ENCODE measurements around the gene PRKCH.
"Not testable (repeated sequence)": the region's sequence is repeated elsewhere in the genome, so short reads cannot be mapped to it uniquely, and the experiment has no call there.

The PRKCH gene

GRCh38 chr14:61527325-61528100 lies 206.1 kb downstream of the PRKCH start:
- H3K4me3 ChIP-seq (ENCODE audit: low read length): no peak overlapping the region
- DNase-seq (ENCODE audit: low read depth, low spot score): no peak

- no peak for DNase-seq (ENCODE audit: low read depth, low spot score)
- no peak overlapping the region for H3K4me3 ChIP-seq (ENCODE audit: low read length)
Observed at GRCh38 chr14:61528591-61529021, 207.2 kb downstream of the PRKCH start.

GRCh38 chr14:61529360-61529759 lies 208.0 kb downstream of the PRKCH start:
- H3K4me3 ChIP-seq (ENCODE audit: low read length); DNase-seq (ENCODE audit: low read depth, low spot score): not testable (repeated sequence)

- DNase-seq (ENCODE audit: low read depth, low spot score): no peak
- H3K4me3 ChIP-seq (ENCODE audit: low read length): no peak overlapping the region
Observed at GRCh38 chr14:61530296-61530695, 208.9 kb downstream of the PRKCH start.

GRCh38 chr14:61530896-61531295 lies 209.5 kb downstream of the PRKCH start:
- DNase-seq (ENCODE audit: low read depth, low spot score): no peak
- no peak overlapping the region for H3K4me3 ChIP-seq (ENCODE audit: low read length)

- no peak overlapping the region for H3K4me3 ChIP-seq (ENCODE audit: low read length)
- DNase-seq (ENCODE audit: low read depth, low spot score): no peak
Observed at GRCh38 chr14:61531465-61532122, 210.2 kb downstream of the PRKCH start.

- no peak for DNase-seq (ENCODE audit: low read depth, low spot score)
- H3K4me3 ChIP-seq (ENCODE audit: low read length): no peak overlapping the region
Observed at GRCh38 chr14:61532123-61532505, 210.7 kb downstream of the PRKCH start.

- H3K4me3 ChIP-seq (ENCODE audit: low read length): no peak overlapping the region
- no peak for DNase-seq (ENCODE audit: low read depth, low spot score)
Observed at GRCh38 chr14:61532763-61533162, 211.4 kb downstream of the PRKCH start.

- DNase-seq (ENCODE audit: low read depth, low spot score): no peak
Observed at GRCh38 chr14:61533513-61534255, 212.3 kb downstream of the PRKCH start.

GRCh38 chr14:61535032-61535431 lies 213.7 kb downstream of the PRKCH start:
- no peak overlapping the region for H3K4me3 ChIP-seq (ENCODE audit: low read length)
- DNase-seq (ENCODE audit: low read depth, low spot score): no peak

More at GRCh38 chr14:61533513-61534255, 212.3 kb downstream of the PRKCH start:
- no peak overlapping the region for H3K4me3 ChIP-seq (ENCODE audit: low read length)

- DNase-seq (ENCODE audit: low read depth, low spot score): no peak
- H3K4me3 ChIP-seq (ENCODE audit: low read length): no peak overlapping the region
Observed at GRCh38 chr14:61535458-61535857, 214.1 kb downstream of the PRKCH start.

- no peak overlapping the region for H3K4me3 ChIP-seq (ENCODE audit: low read length)
- DNase-seq (ENCODE audit: low read depth, low spot score): no peak
Observed at GRCh38 chr14:61536661-61537562, 215.5 kb downstream of the PRKCH start.

GRCh38 chr14:61537563-61538463 lies 216.4 kb downstream of the PRKCH start:
- no peak overlapping the region for H3K4me3 ChIP-seq (ENCODE audit: low read length)

GRCh38 chr14:61538464-61539022 lies 217.2 kb downstream of the PRKCH start:
- no peak for DNase-seq (ENCODE audit: low read depth, low spot score)
- H3K4me3 ChIP-seq (ENCODE audit: low read length): no peak overlapping the region

More at GRCh38 chr14:61537563-61538463, 216.4 kb downstream of the PRKCH start:
- DNase-seq (ENCODE audit: low read depth, low spot score): no peak

- DNase-seq (ENCODE audit: low read depth, low spot score): no peak
- H3K4me3 ChIP-seq (ENCODE audit: low read length): no peak overlapping the region
Observed at GRCh38 chr14:61539631-61540030, 218.3 kb downstream of the PRKCH start.

- no peak for DNase-seq (ENCODE audit: low read depth, low spot score)
- H3K4me3 ChIP-seq (ENCODE audit: low read length): no peak overlapping the region
Observed at GRCh38 chr14:61540931-61541330, 219.6 kb downstream of the PRKCH start.

GRCh38 chr14:61542848-61543790 lies 221.7 kb downstream of the PRKCH start:
- no peak for DNase-seq (ENCODE audit: low read depth, low spot score)
- no peak overlapping the region for H3K4me3 ChIP-seq (ENCODE audit: low read length)

Data from Jurkat, Clone E6-1 (cell line).